ENCODE results near the gene POU2F1. TPM values are rescaled to one million over a fixed set of nuclear protein-coding genes. Genes with fewer than 3 reads are reported as not detected.
"Not testable (repeated sequence)": the region's sequence is repeated elsewhere in the genome, so short reads cannot be mapped to it uniquely, and the experiment has no call there.

Gene POU2F1
- total RNA-seq, 4 donors from 2014 or later: 11.5 to 23.1 (median 17.0) TPM

GRCh38 chr1:167223144-167224103, 2.7 kb downstream of the POU2F1 start:
- Histone ChIP-seq H3K27ac (peak overlapping the region; percentile 95 to 99 (median 97)), H3K36me3 (no peaks in the 10 kb centered on the region), H3K9me3 (no peaks in the 10 kb centered on the region), H3K4me1 (peaks cover 0 to 27% (median 6%) of the 10 kb centered on the region in 4 donors), H3K4me3 (no peak overlapping the region), H3K27me3 (no peaks in the 10 kb centered on the region)
- no peak for DNase-seq
- TF ChIP-seq, protein P1, sequence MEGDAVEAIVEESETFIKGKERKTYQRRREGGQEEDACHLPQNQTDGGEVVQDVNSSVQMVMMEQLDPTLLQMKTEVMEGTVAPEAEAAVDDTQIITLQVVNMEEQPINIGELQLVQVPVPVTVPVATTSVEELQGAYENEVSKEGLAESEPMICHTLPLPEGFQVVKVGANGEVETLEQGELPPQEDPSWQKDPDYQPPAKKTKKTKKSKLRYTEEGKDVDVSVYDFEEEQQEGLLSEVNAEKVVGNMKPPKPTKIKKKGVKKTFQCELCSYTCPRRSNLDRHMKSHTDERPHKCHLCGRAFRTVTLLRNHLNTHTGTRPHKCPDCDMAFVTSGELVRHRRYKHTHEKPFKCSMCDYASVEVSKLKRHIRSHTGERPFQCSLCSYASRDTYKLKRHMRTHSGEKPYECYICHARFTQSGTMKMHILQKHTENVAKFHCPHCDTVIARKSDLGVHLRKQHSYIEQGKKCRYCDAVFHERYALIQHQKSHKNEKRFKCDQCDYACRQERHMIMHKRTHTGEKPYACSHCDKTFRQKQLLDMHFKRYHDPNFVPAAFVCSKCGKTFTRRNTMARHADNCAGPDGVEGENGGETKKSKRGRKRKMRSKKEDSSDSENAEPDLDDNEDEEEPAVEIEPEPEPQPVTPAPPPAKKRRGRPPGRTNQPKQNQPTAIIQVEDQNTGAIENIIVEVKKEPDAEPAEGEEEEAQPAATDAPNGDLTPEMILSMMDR (IDR thresholded peaks at IDR 0.05): no peak
- no peak for TF ChIP-seq POLR2A (IDR thresholded peaks at IDR 0.05)

- H3K4me3 ChIP-seq, H3K27me3 ChIP-seq, H3K36me3 ChIP-seq, DNase-seq, H3K9me3 ChIP-seq, H3K27ac ChIP-seq: not testable (repeated sequence)
- H3K4me1 ChIP-seq: peaks cover 0 to 27% (median 4%) of the 10 kb centered on the region in 4 donors
Measured at GRCh38 chr1:167224734-167225235, 4.1 kb downstream of the POU2F1 start.

- no peak overlapping the region for H3K4me3 ChIP-seq
- DNase-seq: no peak
- H3K36me3 ChIP-seq: no peaks in the 10 kb centered on the region
- TF ChIP-seq, protein P1 (IDR thresholded peaks at IDR 0.05): no peak
- TF ChIP-seq POLR2A (IDR thresholded peaks at IDR 0.05): no peak
- H3K27me3 ChIP-seq: no peaks in the 10 kb centered on the region
- H3K27ac ChIP-seq: no peak overlapping the region
- H3K4me1 ChIP-seq: peaks cover 0 to 27% (median 4%) of the 10 kb centered on the region in 4 donors
- no peaks in the 10 kb centered on the region for H3K9me3 ChIP-seq
Measured at GRCh38 chr1:167225920-167226319, 5.2 kb downstream of the POU2F1 start.

- H3K9me3 ChIP-seq: no peaks in the 10 kb centered on the region
Measured at GRCh38 chr1:167227934-167228378, 7.3 kb downstream of the POU2F1 start.

GRCh38 chr1:167229719-167230385, 9.2 kb downstream of the POU2F1 start:
- DNase-seq: no peak
- Histone ChIP-seq H3K4me3 (no peak overlapping the region), H3K36me3 (no peaks in the 10 kb centered on the region), H3K27ac (no peak overlapping the region), H3K9me3 (no peaks in the 10 kb centered on the region), H3K27me3 (no peaks in the 10 kb centered on the region), H3K4me1 (peaks cover 0 to 6% (median 0%) of the 10 kb centered on the region in 4 donors)
- TF ChIP-seq, protein P1 (IDR thresholded peaks at IDR 0.05): no peak
- no peak for TF ChIP-seq POLR2A (IDR thresholded peaks at IDR 0.05)

More at GRCh38 chr1:167227934-167228378, 7.3 kb downstream of the POU2F1 start:
- no peak for TF ChIP-seq POLR2A (IDR thresholded peaks at IDR 0.05)
- TF ChIP-seq, protein P1 (IDR thresholded peaks at IDR 0.05): no peak
- H3K4me3 ChIP-seq: no peak overlapping the region
- H3K36me3 ChIP-seq: no peaks in the 10 kb centered on the region
- no peak for DNase-seq
- H3K4me1 ChIP-seq: peaks cover 0 to 20% (median 2%) of the 10 kb centered on the region in 4 donors
- H3K27me3 ChIP-seq: no peaks in the 10 kb centered on the region
- H3K27ac ChIP-seq: peak overlapping the region in 1 of 4 donors; percentile 17

Measured in Peyer's patch (tissue), 4 donors.